ENCODE measurements around the gene SHISA8.

SHISA8 gene

GRCh38 chr22:41913842-41914534 is 886 bp downstream of the SHISA8 start:
- DNase-seq (ENCODE audit: low spot score) = peak; percentile 53

- no peak for DNase-seq (ENCODE audit: low spot score)
These were observed 1.7 kb downstream of the SHISA8 start for GRCh38 chr22:41913040-41913719.

GRCh38 chr22:41912338-41913039 is 2.4 kb downstream of the SHISA8 start:
- no peak for DNase-seq (ENCODE audit: low spot score)

GRCh38 chr22:41911001-41911611 is 3.8 kb downstream of the SHISA8 start:
- no peak for DNase-seq (ENCODE audit: low spot score)

GRCh38 chr22:41910050-41911000 is 4.5 kb downstream of the SHISA8 start:
- no peak for DNase-seq (ENCODE audit: low spot score)

- no peak for DNase-seq (ENCODE audit: low spot score)
These were observed 5.4 kb downstream of the SHISA8 start for GRCh38 chr22:41909310-41910049.

- DNase-seq (ENCODE audit: low spot score) = no peak
These were observed 6.2 kb downstream of the SHISA8 start for GRCh38 chr22:41908411-41909309.

- DNase-seq (ENCODE audit: low spot score) = no peak
These were observed 7.2 kb downstream of the SHISA8 start for GRCh38 chr22:41907436-41908401.

- DNase-seq (ENCODE audit: low spot score) = no peak
These were observed 8.1 kb downstream of the SHISA8 start for GRCh38 chr22:41906822-41907221.

- no peak for DNase-seq (ENCODE audit: low spot score)
These were observed 9.3 kb downstream of the SHISA8 start for GRCh38 chr22:41905411-41906202.

- DNase-seq (ENCODE audit: low spot score) = no peak
These were observed 10.1 kb downstream of the SHISA8 start for GRCh38 chr22:41904450-41905410.

GRCh38 chr22:41902932-41903421 is 11.9 kb downstream of the SHISA8 start:
- no peak for DNase-seq (ENCODE audit: low spot score)

- DNase-seq (ENCODE audit: low spot score) = no peak
These were observed 12.9 kb downstream of the SHISA8 start for GRCh38 chr22:41902016-41902415.

GRCh38 chr22:41900652-41901312 is 14.1 kb downstream of the SHISA8 start:
- no peak for DNase-seq (ENCODE audit: low spot score)

GRCh38 chr22:41899992-41900651 is 14.8 kb downstream of the SHISA8 start:
- no peak for DNase-seq (ENCODE audit: low spot score)
